ENCODE measurements around the gene MYEOV.

- TF ChIP-seq KDM1A (IDR thresholded peaks at IDR 0.05) (no peak), CBFB (CRISPR knock-in tag; IDR thresholded peaks at IDR 0.05) (no peak), FOXM1 (IDR thresholded peaks at IDR 0.05; ENCODE audit: low read depth) (no peak), FOXM1 (CRISPR knock-in tag; IDR thresholded peaks at IDR 0.05; ENCODE audit: low read depth) (no peak), ZNF253 (CRISPR knock-in tag; conservative IDR thresholded peaks at IDR 0.05) (no peak), ZBTB5 (IDR thresholded peaks at IDR 0.05) (no peak), ZNF507 (tag; conservative IDR thresholded peaks at IDR 0.05) (no peak), PCBP2 (IDR thresholded peaks at IDR 0.05; ENCODE audit: low read depth, low read length, poor library complexity, severe bottlenecking) (no peak), BHLHE40 (IDR thresholded peaks at IDR 0.05; ENCODE audit: low read length) (no peak), TAF1 (IDR thresholded peaks at IDR 0.05; ENCODE audit: control insufficient read depth, extremely low read depth, insufficient read depth, low read length, severe bottlenecking) (no peak)
These were observed 13.5 kb downstream of the MYEOV start for GRCh38 chr11:69307421-69307820.

All from K562 (cell line).